Hematopoietic multipotent progenitor cell treated with erythropoietin and hydrocortisone succinate and interleukin-3 and kit ligand, for 17 days (in vitro differentiated cells): ENCODE data around the gene C20orf141.

Experiments
- DNase-seq: peaks from one replicate; pipeline ENCODE4 v3.0.0-alpha.2; 2015; ENCODE audit warnings: low spot score

C20orf141 gene

GRCh38 chr20:2849529-2849928 lies 34.7 kb downstream of the C20orf141 start:
- DNase-seq, result no peak

GRCh38 chr20:2851086-2851485 lies 36.3 kb downstream of the C20orf141 start:
- DNase-seq, result no peak

DNA sequence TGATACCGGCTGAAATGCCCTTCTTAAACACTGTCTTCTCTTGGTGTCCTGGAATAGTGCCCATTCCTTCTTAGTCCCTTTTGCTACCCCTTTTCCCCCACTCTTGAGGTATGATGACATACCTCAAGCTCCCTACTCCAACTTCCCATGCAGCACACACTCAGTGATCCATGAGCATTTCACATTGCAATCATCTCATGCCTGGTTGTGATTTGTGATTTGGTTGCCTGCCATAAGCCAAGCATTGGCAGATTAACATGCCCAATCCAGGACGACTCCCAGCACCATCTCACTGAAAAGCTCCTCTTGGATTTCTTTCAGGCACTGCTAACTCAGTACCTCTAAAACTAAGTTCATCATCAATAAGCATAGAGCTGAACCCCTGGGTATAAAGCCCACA lies 43.8 kb downstream of the C20orf141 start:
- DNase-seq, result no peak

GRCh38 chr20:2859330-2860121 lies 44.7 kb downstream of the C20orf141 start:
- no peak for DNase-seq

- DNase-seq, result no peak
Observed at GRCh38 chr20:2864626-2865025, 49.8 kb downstream of the C20orf141 start.

- DNase-seq, result no peak
Observed at GRCh38 chr20:2865101-2865500, 50.3 kb downstream of the C20orf141 start.
